PC-9 (cell line): ENCODE data around the gene TIMM17B. TPM values are rescaled to one million over a fixed set of nuclear protein-coding genes. Genes with fewer than 3 reads are reported as not detected.
A peak's percentile ranks its signal among the peaks of the same experiment; 100 is the strongest.

ENCODE experiments used
- BruUV-seq: library from RNA; stranded (reverse); fragments of 400-500 nt; replicated peaks from 2 replicates; lab custom pipeline; 2021; lab: Mats Ljungman, UMichigan
- CTCF ChIA-PET: fragments of 300-600 bp; sonication (Branson Sonifier 250); formaldehyde crosslinking; loops from one replicate; lab custom pipeline; 2022; ENCODE audit warnings: antibody characterized with exemption; lab: Charles Lee
- POLR2A ChIA-PET: fragments of 300-600 bp; sonication (Branson Sonifier 250); formaldehyde crosslinking; loops from one replicate; lab custom pipeline; 2022; ENCODE audit warnings: antibody characterized with exemption; ENCODE audit not compliant: unreplicated experiment; lab: Charles Lee
- DNase-seq, 2 experiments: peaks; one replicate each; pipeline versions ENCODE4 v3.0.0 to v3.0.0-alpha.2; 2015 to 2022; ENCODE audit warnings: mixed read lengths in 1 of 2
- H2AFZ ChIP-seq: fragments of 200-600 bp; sonication (generic); 2 replicates; pipeline ENCODE4 v1.8.1; 2017; ENCODE audit warnings: antibody characterized with exemption
- H3F3A ChIP-seq: fragments of 200-600 bp; sonication (generic); 2 replicates; pipeline ENCODE4 v1.8.1; 2017; ENCODE audit warnings: antibody characterized with exemption, mild to moderate bottlenecking, low read depth; ENCODE audit not compliant: insufficient read depth
- H3K27ac ChIP-seq: fragments of 200-600 bp; sonication (generic); 2 replicates; pipeline ENCODE4 v1.6.1; 2016; ENCODE audit warnings: mixed run types
- H3K27me3 ChIP-seq: fragments of 200-600 bp; sonication (generic); 2 replicates; pipeline ENCODE4 v1.6.1; 2016; ENCODE audit warnings: low read depth, mixed run types; ENCODE audit not compliant: insufficient read depth
- H3K36me3 ChIP-seq: fragments of 200-600 bp; sonication (generic); 2 replicates; pipeline ENCODE4 v1.6.1; 2016; ENCODE audit warnings: low read depth, mixed run types
- H3K4me1 ChIP-seq: fragments of 200-600 bp; sonication (generic); replicated peaks from 2 replicates; pipeline ENCODE4 v1.6.1; 2016; ENCODE audit warnings: mixed run types; ENCODE audit not compliant: insufficient read depth
- H3K4me2 ChIP-seq: fragments of 200-600 bp; sonication (generic); 2 replicates; pipeline ENCODE4 v1.6.1; 2017; ENCODE audit warnings: mixed run types
- H3K4me3 ChIP-seq: fragments of 200-600 bp; sonication (generic); 2 replicates; pipeline ENCODE4 v1.6.1; 2016; ENCODE audit warnings: mixed run types
- H3K79me2 ChIP-seq: fragments of 200-600 bp; sonication (generic); 2 replicates; pipeline ENCODE4 v1.6.1; 2017; ENCODE audit warnings: low read depth, mixed run types
- H3K9me2 ChIP-seq: fragments of 200-600 bp; sonication (generic); 2 replicates; pipeline ENCODE4 v1.8.1; 2017; ENCODE audit warnings: mild to moderate bottlenecking; ENCODE audit not compliant: insufficient read depth
- H3K9me3 ChIP-seq: fragments of 200-600 bp; sonication (generic); 2 replicates; pipeline ENCODE4 v1.8.1; 2016; ENCODE audit warnings: low read depth; ENCODE audit not compliant: insufficient read depth
- H4K20me1 ChIP-seq: fragments of 200-600 bp; sonication (generic); 2 replicates; pipeline ENCODE4 v1.8.1; 2017; ENCODE audit not compliant: insufficient read depth
- EZH2 ChIP-seq: fragments of 200-600 bp; sonication (generic); IDR thresholded peaks from 2 replicates; pipeline ENCODE4 v1.8.0; 2017; ENCODE audit warnings: antibody characterized with exemption, low read depth
- intact Hi-C: fragments of 100-400 bp; cut with micrococcal nuclease; formaldehyde crosslinking; loops from one replicate; pipeline ENCODE4 v1.10.0; 2022; ENCODE audit not compliant: unreplicated experiment
- total RNA-seq: library from RNA; stranded (reverse); gene quantifications from 2 replicates; pipeline ENCODE4 v1.2.3, GENCODE V29; 2021
- TF ChIP-seq, protein P1 (sequence below): fragments of 200-600 bp; sonication (generic); conservative IDR thresholded peaks from 2 replicates; pipeline ENCODE4 v1.6.1; 2017; ENCODE audit warnings: mixed run types, antibody characterized with exemption, mild to moderate bottlenecking, moderate library complexity

Gene TIMM17B
- total RNA-seq, 1 experiment from 2014 or later = 44.9 TPM

GRCh38 chrX:48911412-48912182 lies 14.0 kb upstream of the TIMM17B start, which contains the start of gene SLC35A2:
TSS of gene SLC35A2 (minus strand) at chrX:48911646. CDS start at chrX:48911636, 10 bp downstream.
- DNase-seq = peak; percentile 66 to 77
- H3K4me2 ChIP-seq = peak within 1 kb of the TSS; percentile 72
- TF ChIP-seq, protein P1, sequence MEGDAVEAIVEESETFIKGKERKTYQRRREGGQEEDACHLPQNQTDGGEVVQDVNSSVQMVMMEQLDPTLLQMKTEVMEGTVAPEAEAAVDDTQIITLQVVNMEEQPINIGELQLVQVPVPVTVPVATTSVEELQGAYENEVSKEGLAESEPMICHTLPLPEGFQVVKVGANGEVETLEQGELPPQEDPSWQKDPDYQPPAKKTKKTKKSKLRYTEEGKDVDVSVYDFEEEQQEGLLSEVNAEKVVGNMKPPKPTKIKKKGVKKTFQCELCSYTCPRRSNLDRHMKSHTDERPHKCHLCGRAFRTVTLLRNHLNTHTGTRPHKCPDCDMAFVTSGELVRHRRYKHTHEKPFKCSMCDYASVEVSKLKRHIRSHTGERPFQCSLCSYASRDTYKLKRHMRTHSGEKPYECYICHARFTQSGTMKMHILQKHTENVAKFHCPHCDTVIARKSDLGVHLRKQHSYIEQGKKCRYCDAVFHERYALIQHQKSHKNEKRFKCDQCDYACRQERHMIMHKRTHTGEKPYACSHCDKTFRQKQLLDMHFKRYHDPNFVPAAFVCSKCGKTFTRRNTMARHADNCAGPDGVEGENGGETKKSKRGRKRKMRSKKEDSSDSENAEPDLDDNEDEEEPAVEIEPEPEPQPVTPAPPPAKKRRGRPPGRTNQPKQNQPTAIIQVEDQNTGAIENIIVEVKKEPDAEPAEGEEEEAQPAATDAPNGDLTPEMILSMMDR = no peak
- no peak for TF ChIP-seq EZH2
- H3K27ac ChIP-seq = peak within 1 kb of the TSS; percentile 68
- no peaks in the 10 kb centered on the region for H3K4me1 ChIP-seq
- no peaks in the 10 kb centered on the region for H3K27me3 ChIP-seq
- H4K20me1 ChIP-seq = no peaks in the 10 kb centered on the region
- ChIA-PET CTCF (interaction anchor here (0.5 to 0.6 kb wide), 2 partner anchors 47 to 91 kb away, joined by 5 to 16 read pairs; partner anchors contain the start of gene GRIPAP1), POLR2A (interaction anchor here (0.5 to 1.0 kb wide), 3 partner anchors 110 to 176 kb away, joined by 3 to 8 read pairs (median 3); partner anchors contain the start of gene HDAC6)
- H3F3A ChIP-seq = no peaks in the 10 kb centered on the region
- H3K4me3 ChIP-seq = peak within 1 kb of the TSS; percentile 62
- TSS peak; percentile 13 for BruUV-seq
- H2AFZ ChIP-seq = peak within 1 kb of the TSS; percentile 64
- intact Hi-C loops = no loop called here
- no peaks in the 10 kb centered on the region for H3K9me3 ChIP-seq
- peaks cover 13% of the 10 kb centered on the region for H3K79me2 ChIP-seq
- H3K9me2 ChIP-seq = no peaks in the 10 kb centered on the region
- H3K36me3 ChIP-seq = no peaks in the 10 kb centered on the region

- Histone ChIP-seq H3K27ac (peak overlapping the region; percentile 68; the same call in 1 of the 2 replicates), H3K4me2 (peak overlapping the region; percentile 72), H3K79me2 (peaks cover 13% of the 10 kb centered on the region), H3K9me2 (no peaks in the 10 kb centered on the region), H4K20me1 (no peaks in the 10 kb centered on the region), H3F3A (no peaks in the 10 kb centered on the region), H3K4me1 (no peaks in the 10 kb centered on the region), H2AFZ (peak overlapping the region; percentile 64; the same call in 1 of the 2 replicates), H3K9me3 (no peaks in the 10 kb centered on the region), H3K27me3 (no peaks in the 10 kb centered on the region), H3K4me3 (peak overlapping the region; percentile 62), H3K36me3 (no peaks in the 10 kb centered on the region)
- DNase-seq = no peak
- intact Hi-C loops = no loop called here
- TF ChIP-seq, protein P1 = no peak
- TF ChIP-seq EZH2 = no peak
- BruUV-seq = no TSS peak
- CTCF ChIA-PET = no interaction called here
- POLR2A ChIA-PET = no interaction called here
Measured at GRCh38 chrX:48910926-48911411, 13.4 kb upstream of the TIMM17B start.

- ChIA-PET CTCF (no interaction called here), POLR2A (no interaction called here)
- H3K36me3 ChIP-seq = no peaks in the 10 kb centered on the region
- H3K4me1 ChIP-seq = no peaks in the 10 kb centered on the region
- no peaks in the 10 kb centered on the region for H4K20me1 ChIP-seq
- intact Hi-C loops = no loop called here
- no peak overlapping the region for H2AFZ ChIP-seq
- H3K27me3 ChIP-seq = no peaks in the 10 kb centered on the region
- BruUV-seq = no TSS peak
- peaks cover 13% of the 10 kb centered on the region for H3K79me2 ChIP-seq
- H3F3A ChIP-seq = no peaks in the 10 kb centered on the region
- H3K4me3 ChIP-seq = no peak overlapping the region; the same call in 1 of the 2 replicates
- H3K27ac ChIP-seq = no peak overlapping the region
- no peaks in the 10 kb centered on the region for H3K9me3 ChIP-seq
- no peaks in the 10 kb centered on the region for H3K9me2 ChIP-seq
- H3K4me2 ChIP-seq = peak overlapping the region; percentile 72
- no peak for DNase-seq
- TF ChIP-seq, protein P1 = no peak
- no peak for TF ChIP-seq EZH2
Measured at GRCh38 chrX:48909703-48910294, 12.2 kb upstream of the TIMM17B start.
